OCI-LY1 (cell line): ENCODE measurements around the gene CD300LG.
"Not testable (repeated sequence)": the region's sequence is repeated elsewhere in the genome, so short reads cannot be mapped to it uniquely, and the experiment has no call there.

ENCODE experiments used
- H2AFZ ChIP-seq: fragments of 200-600 bp; sonication (generic), shearing (Covaris generic); 2 replicates; pipeline ENCODE4 v1.6.0; 2014; ENCODE audit warnings: antibody characterized with exemption, mild to moderate bottlenecking, low read length
- H3F3A ChIP-seq: fragments of 200-600 bp; sonication (generic), shearing (Covaris generic); 2 replicates; pipeline ENCODE4 v1.6.0; 2014; ENCODE audit warnings: mild to moderate bottlenecking, antibody characterized with exemption, low read length, moderate library complexity; ENCODE audit not compliant: insufficient read depth
- H3K27ac ChIP-seq: fragments of 200-600 bp; sonication (generic); 2 replicates; pipeline ENCODE4 v1.5.1; 2014; ENCODE audit warnings: low read length, mixed run types, mild to moderate bottlenecking, low read depth; ENCODE audit not compliant: poor library complexity, severe bottlenecking
- H3K27me3 ChIP-seq: fragments of 200-600 bp; sonication (generic); 2 replicates; pipeline ENCODE4 v1.6.0; 2014; ENCODE audit warnings: antibody characterized with exemption, mild to moderate bottlenecking, low read length, moderate library complexity; ENCODE audit not compliant: insufficient read depth
- H3K36me3 ChIP-seq: fragments of 200-600 bp; sonication (generic); 2 replicates; pipeline ENCODE4 v1.6.1; 2014; ENCODE audit warnings: mild to moderate bottlenecking, antibody characterized with exemption, low read length, moderate library complexity, mixed read lengths; ENCODE audit not compliant: insufficient read depth
- H3K4me1 ChIP-seq: fragments of 200-600 bp; sonication (generic); 2 replicates; pipeline ENCODE4 v1.5.1; 2014; ENCODE audit warnings: mild to moderate bottlenecking, low read length, moderate library complexity; ENCODE audit not compliant: insufficient read depth, severe bottlenecking
- H3K4me2 ChIP-seq: fragments of 200-600 bp; sonication (generic), shearing (Covaris generic); 2 replicates; pipeline ENCODE4 v1.6.1; 2014; ENCODE audit warnings: low read length
- H3K4me3 ChIP-seq: fragments of 200-600 bp; sonication (generic); 2 replicates; pipeline ENCODE4 v1.5.1; 2014; ENCODE audit warnings: low read length, low read depth, mild to moderate bottlenecking, mixed read lengths; ENCODE audit not compliant: poor library complexity, severe bottlenecking
- H3K79me2 ChIP-seq: fragments of 200-600 bp; shearing (Covaris generic); 2 replicates; pipeline ENCODE4 v1.6.1; 2016; ENCODE audit warnings: mixed run types, low read length, mixed read lengths; ENCODE audit not compliant: insufficient read depth
- H3K9ac ChIP-seq: fragments of 200-600 bp; sonication (generic), shearing (Covaris generic); 2 replicates; pipeline ENCODE4 v1.6.1; 2014; ENCODE audit warnings: mild to moderate bottlenecking, low read length, mixed read lengths
- H3K9me2 ChIP-seq: fragments of 200-600 bp; sonication (generic), shearing (Covaris generic); 2 replicates; pipeline ENCODE4 v1.6.1; 2014; ENCODE audit warnings: low read depth, mild to moderate bottlenecking, low read length, mixed read lengths
- H3K9me3 ChIP-seq: fragments of 200-600 bp; shearing (Covaris generic); 2 replicates; pipeline ENCODE4 v1.6.1; 2014; ENCODE audit warnings: low read length, mixed read lengths
- H4K20me1 ChIP-seq: fragments of 200-600 bp; sonication (generic), shearing (Covaris generic); 2 replicates; pipeline ENCODE4 v1.6.0; 2016; ENCODE audit warnings: mild to moderate bottlenecking, low read length; ENCODE audit not compliant: insufficient read depth
- EZH2 ChIP-seq: fragments of 200-600 bp; sonication (generic), shearing (Covaris generic); IDR thresholded peaks from 2 replicates; pipeline ENCODE4 v1.8.0; 2017; ENCODE audit warnings: borderline replicate concordance, mixed run types, mild to moderate bottlenecking, antibody characterized with exemption, low read length, moderate library complexity, mixed read lengths
- TF ChIP-seq, protein P1 (sequence below): fragments of 200-600 bp; sonication (generic), shearing (Covaris generic); IDR thresholded peaks from 2 replicates; pipeline ENCODE4 v1.5.1; 2017; ENCODE audit warnings: mild to moderate bottlenecking, antibody characterized with exemption, low read length, moderate library complexity, mixed read lengths

The CD300LG gene

DNA sequence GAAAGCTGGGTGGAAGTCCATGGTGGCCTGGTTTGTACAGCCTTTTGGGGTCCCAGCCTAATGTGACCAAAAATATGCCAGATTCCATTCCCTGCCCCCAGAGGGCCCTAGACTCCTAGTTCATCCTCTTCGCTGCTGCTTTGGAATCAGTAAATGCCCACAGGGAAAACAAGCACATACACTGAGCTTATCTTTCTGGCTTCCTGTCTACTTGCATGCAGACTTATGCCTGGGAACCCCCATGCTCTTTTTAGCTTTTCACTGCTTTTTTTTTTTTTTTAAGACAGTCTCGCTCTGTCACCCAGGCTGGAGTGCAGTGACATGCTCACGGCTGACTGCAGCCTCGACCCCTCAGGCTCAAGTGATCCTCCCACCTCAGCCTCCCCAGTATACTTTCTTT is 6.2 kb upstream of the CD300LG start:
- H2AFZ ChIP-seq = no peak overlapping the region
- no peaks in the 10 kb centered on the region for H3K79me2 ChIP-seq
- H4K20me1 ChIP-seq = no peaks in the 10 kb centered on the region
- H3K27me3 ChIP-seq = 0 out of 2 replicates have a peak, but pooled peaks cover 9% of the 10 kb centered on the region
- no peak for TF ChIP-seq EZH2
- TF ChIP-seq, protein P1, sequence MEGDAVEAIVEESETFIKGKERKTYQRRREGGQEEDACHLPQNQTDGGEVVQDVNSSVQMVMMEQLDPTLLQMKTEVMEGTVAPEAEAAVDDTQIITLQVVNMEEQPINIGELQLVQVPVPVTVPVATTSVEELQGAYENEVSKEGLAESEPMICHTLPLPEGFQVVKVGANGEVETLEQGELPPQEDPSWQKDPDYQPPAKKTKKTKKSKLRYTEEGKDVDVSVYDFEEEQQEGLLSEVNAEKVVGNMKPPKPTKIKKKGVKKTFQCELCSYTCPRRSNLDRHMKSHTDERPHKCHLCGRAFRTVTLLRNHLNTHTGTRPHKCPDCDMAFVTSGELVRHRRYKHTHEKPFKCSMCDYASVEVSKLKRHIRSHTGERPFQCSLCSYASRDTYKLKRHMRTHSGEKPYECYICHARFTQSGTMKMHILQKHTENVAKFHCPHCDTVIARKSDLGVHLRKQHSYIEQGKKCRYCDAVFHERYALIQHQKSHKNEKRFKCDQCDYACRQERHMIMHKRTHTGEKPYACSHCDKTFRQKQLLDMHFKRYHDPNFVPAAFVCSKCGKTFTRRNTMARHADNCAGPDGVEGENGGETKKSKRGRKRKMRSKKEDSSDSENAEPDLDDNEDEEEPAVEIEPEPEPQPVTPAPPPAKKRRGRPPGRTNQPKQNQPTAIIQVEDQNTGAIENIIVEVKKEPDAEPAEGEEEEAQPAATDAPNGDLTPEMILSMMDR = peak; percentile 14; the same call in 1 of the 2 replicates
- H3K4me1 ChIP-seq = no peaks in the 10 kb centered on the region
- no peak overlapping the region for H3K4me3 ChIP-seq
- no peak overlapping the region for H3K27ac ChIP-seq
- no peaks in the 10 kb centered on the region for H3F3A ChIP-seq
- no peak overlapping the region for H3K9ac ChIP-seq
- no peaks in the 10 kb centered on the region for H3K36me3 ChIP-seq
- H3K9me3 ChIP-seq = no peaks in the 10 kb centered on the region
- H3K4me2 ChIP-seq = no peak overlapping the region
- no peaks in the 10 kb centered on the region for H3K9me2 ChIP-seq

DNA sequence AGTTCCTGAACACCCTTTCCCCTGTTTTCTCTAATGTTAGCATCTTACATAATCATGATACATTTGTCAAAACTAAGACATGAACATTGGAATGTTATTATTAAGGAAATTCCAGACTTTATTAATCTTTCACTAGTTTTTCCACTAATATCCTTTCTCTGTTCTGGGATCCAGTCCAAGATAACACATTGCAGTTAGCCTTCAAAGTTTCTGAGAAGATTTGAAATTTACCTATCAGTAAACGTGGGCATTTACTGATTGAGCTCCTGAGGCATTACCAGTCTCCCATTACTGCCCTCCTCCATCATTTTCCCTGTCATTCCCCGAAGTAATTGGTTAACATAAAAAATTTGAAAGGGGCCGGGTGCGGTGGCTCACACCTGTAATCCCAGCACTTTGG is 5.7 kb upstream of the CD300LG start:
- Histone ChIP-seq H3K27me3 (0 out of 2 replicates have a peak, but pooled peaks cover 9% of the 10 kb centered on the region), H2AFZ (no peak overlapping the region), H4K20me1 (no peaks in the 10 kb centered on the region), H3K9me2 (no peaks in the 10 kb centered on the region), H3K79me2 (no peaks in the 10 kb centered on the region), H3K4me3 (no peak overlapping the region), H3K9ac (no peak overlapping the region), H3K4me2 (no peak overlapping the region), H3K27ac (no peak overlapping the region), H3K36me3 (no peaks in the 10 kb centered on the region), H3K9me3 (no peaks in the 10 kb centered on the region), H3F3A (no peaks in the 10 kb centered on the region), H3K4me1 (no peaks in the 10 kb centered on the region)
- TF ChIP-seq, protein P1 = no peak
- TF ChIP-seq EZH2 = no peak

GRCh38 chr17:43842091-43842974 is 4.6 kb upstream of the CD300LG start:
- H3K4me2 ChIP-seq, H4K20me1 ChIP-seq: not testable (repeated sequence)

GRCh38 chr17:43842975-43843325 is 4.0 kb upstream of the CD300LG start:
- Histone ChIP-seq H3K27me3 (0 out of 2 replicates have a peak, but pooled peaks cover 9% of the 10 kb centered on the region), H3K9me3 (no peaks in the 10 kb centered on the region), H3K9ac (no peak overlapping the region), H3K4me1 (no peaks in the 10 kb centered on the region), H2AFZ (no peak overlapping the region), H3K36me3 (no peaks in the 10 kb centered on the region), H3K79me2 (no peaks in the 10 kb centered on the region), H3K9me2 (no peaks in the 10 kb centered on the region), H3K4me3 (no peak overlapping the region), H4K20me1 (no peaks in the 10 kb centered on the region), H3K4me2 (no peak overlapping the region), H3K27ac (no peak overlapping the region), H3F3A (no peaks in the 10 kb centered on the region)
- TF ChIP-seq, protein P1 = no peak
- no peak for TF ChIP-seq EZH2

More at GRCh38 chr17:43842091-43842974, 4.6 kb upstream of the CD300LG start:
- H3F3A ChIP-seq, H2AFZ ChIP-seq, H3K27ac ChIP-seq, H3K9me3 ChIP-seq, H3K9ac ChIP-seq, H3K79me2 ChIP-seq, H3K36me3 ChIP-seq, H3K9me2 ChIP-seq, H3K4me3 ChIP-seq, H3K4me1 ChIP-seq, H3K27me3 ChIP-seq: not testable (repeated sequence)
